GM12878 (cell line): ENCODE results near the gene MPP1. TPM values are rescaled to one million over a fixed set of nuclear protein-coding genes. Genes with fewer than 3 reads are reported as not detected.
A peak's percentile ranks its signal among the peaks of the same experiment; 100 is the strongest.

Experiments used
- ATAC-seq: fragments of 200-7000 bp; cut with Tn5 transposase; 3 replicates; pipeline ENCODE4 v1.9.1; 2020; ENCODE audit warnings: mild to moderate bottlenecking, moderate library complexity
- BruUV-seq: library from RNA; stranded (reverse); fragments of 400-500 nt; replicated peaks from 2 replicates; lab custom pipeline; 2021; lab: Mats Ljungman, UMichigan
- CTCF ChIA-PET: fragments of 300-600 bp; sonication (Branson Sonifier 250); formaldehyde crosslinking; extraction: SDS; loops from one replicate; lab custom pipeline; 2021; ENCODE audit warnings: inconsistent platforms; lab: Yijun Ruan, JAX
- POLR2A ChIA-PET: fragments of 350-600 bp; formaldehyde crosslinking; extraction: SDS; loops from one replicate; lab custom pipeline; 2021; ENCODE audit warnings: inconsistent platforms; lab: Charles Lee
- RAD21 ChIA-PET: fragments of 300-600 bp; sonication (Branson Sonifier 250); formaldehyde crosslinking; loops from one replicate; lab custom pipeline; 2023; ENCODE audit warnings: antibody characterized with exemption; ENCODE audit not compliant: unreplicated experiment; lab: Charles Lee
- SMC1A ChIA-PET: fragments of 300-600 bp; sonication (Branson Sonifier 250); formaldehyde crosslinking; loops from one replicate; lab custom pipeline; 2023; ENCODE audit not compliant: unreplicated experiment, uncharacterized antibody; lab: Charles Lee
- DNase-seq: peaks from one replicate; pipeline ENCODE4 v3.0.0-alpha.2; 2011; ENCODE audit warnings: low read depth, low spot score
- FAIRE-seq: peaks from 3 replicates; lab custom pipeline; 2011; peaks lifted over from hg19 to GRCh38; lab: Jason Lieb, UNC
- H2AFZ ChIP-seq: 2 replicates; pipeline ENCODE4 v1.6.0; 2011; ENCODE audit warnings: low read depth, low read length, control low read depth; ENCODE audit not compliant: control insufficient read depth
- H3K27ac ChIP-seq: 2 replicates; pipeline ENCODE4 v1.5.1; 2011; ENCODE audit warnings: control low read depth; ENCODE audit not compliant: control insufficient read depth, insufficient read depth
- H3K27me3 ChIP-seq, 2 experiments: replicated peaks in 1 of 2; 2 replicates each; pipeline versions ENCODE4 v1.6.0 to v1.6.1; 2011; ENCODE audit warnings: low read length in 1 of 2; ENCODE audit not compliant: control insufficient read depth in 2 of 2, insufficient read depth in 2 of 2
- H3K36me3 ChIP-seq, 2 experiments: 2 replicates each; pipeline ENCODE4 v1.5.1; 2011; ENCODE audit warnings: low read length in 1 of 2; ENCODE audit not compliant: control insufficient read depth in 2 of 2, insufficient read depth in 2 of 2
- H3K4me1 ChIP-seq: 2 replicates; pipeline ENCODE4 v1.6.1; 2011; ENCODE audit warnings: mild to moderate bottlenecking, low read length, moderate library complexity, mixed read lengths; ENCODE audit not compliant: control insufficient read depth, insufficient read depth
- H3K4me2 ChIP-seq: 2 replicates; pipeline ENCODE4 v1.6.0; 2011; ENCODE audit warnings: control low read depth; ENCODE audit not compliant: control insufficient read depth, insufficient read depth
- H3K4me3 ChIP-seq: fragments of 200-600 bp; sonication (generic); 2 replicates; pipeline ENCODE4 v1.5.1; 2016
- H3K79me2 ChIP-seq: 2 replicates; pipeline ENCODE4 v1.6.0; 2011; ENCODE audit warnings: low read length; ENCODE audit not compliant: control insufficient read depth, insufficient read depth
- H3K9ac ChIP-seq: 2 replicates; pipeline ENCODE4 v1.8.0; 2011; ENCODE audit warnings: low read length, control low read depth, mixed read lengths; ENCODE audit not compliant: control insufficient read depth, insufficient read depth
- H3K9me3 ChIP-seq: replicated peaks from 3 replicates; pipeline ENCODE4 v1.5.1; 2011; ENCODE audit warnings: mild to moderate bottlenecking, low read length; ENCODE audit not compliant: control insufficient read depth, insufficient read depth
- H4K20me1 ChIP-seq: 2 replicates; pipeline ENCODE4 v1.6.0; 2011; ENCODE audit not compliant: control insufficient read depth, insufficient read depth
- MXI1 ChIP-seq: fragments of 150-350 bp; IDR thresholded peaks from 2 replicates; pipeline ENCODE4 v1.6.1; 2011; ENCODE audit warnings: low read depth, mild to moderate bottlenecking, inconsistent platforms, low read length, improper control_type of control experiment
- PAX5 ChIP-seq: IDR thresholded peaks from 2 replicates; pipeline ENCODE4 v1.6.1; 2011; ENCODE audit warnings: low read depth, low read length, borderline replicate concordance
- TARDBP ChIP-seq: IDR thresholded peaks from 2 replicates; pipeline ENCODE4 v1.6.1; 2016; ENCODE audit warnings: borderline replicate concordance
- TCF3 ChIP-seq: IDR thresholded peaks from 2 replicates; pipeline ENCODE4 v1.6.1; 2012; ENCODE audit warnings: low read depth, mild to moderate bottlenecking, low read length, borderline replicate concordance; ENCODE audit not compliant: insufficient read depth
- WGBS: methylation state at CpG from one replicate; pipeline ENCODE4 v1.1.6; 2016; ENCODE audit warnings: low lambda C conversion rate; ENCODE audit not compliant: insufficient replicate concordance, insufficient coverage; ENCODE audit errors: missing lambda C conversion rate; 5-methylcytosine and 5-hydroxymethylcytosine counted together
- in situ Hi-C: fragments of 300-500 bp; cut with MboI; formaldehyde crosslinking; loops from 9 replicates; pipeline ENCODE4 v1.14.3; 2018; ENCODE audit warnings: mixed read lengths
- intact Hi-C: fragments of 100-400 bp; cut with micrococcal nuclease; formaldehyde crosslinking; loops from one replicate; pipeline ENCODE4 v1.14.2; 2022; ENCODE audit not compliant: unreplicated experiment
- polyA plus RNA-seq, 11 experiments: library from polyadenylated mRNA; depleted of rRNA in 4 of 11; unstranded in 6 of 11; stranded (reverse) in 5 of 11; fragments of >200 nt; fragmentation: Nextera tagmentation in 4 of 11; fragmentation: Illumina TruSeq in 1 of 11; extraction: Ambion mirVana in 4 of 11; extraction: Trizol in 1 of 11; gene quantifications; 1 replicate in 1 of 11; 2 replicates in 10 of 11; pipeline versions ENCODE4 v1.2.1 to v1.2.3, GENCODE V29; 2011 to 2016; ENCODE audit warnings: inconsistent platforms in 2 of 11, missing spikeins in 2 of 11, low read depth in 1 of 11
- total RNA-seq, 4 experiments: library from RNA; depleted of rRNA in 3 of 4; stranded (reverse); fragments of >200 nt in 3 of 4; fragmentation: Illumina TruSeq in 1 of 4; extraction: Trizol in 1 of 4; gene quantifications; 2 replicates each; pipeline versions ENCODE4 v1.2.1 to v1.2.3, GENCODE V29; 2013 to 2021
- TF ChIP-seq, protein P1 (sequence below): IDR thresholded peaks from 2 replicates; pipeline ENCODE4 v1.6.1; 2012; ENCODE audit warnings: improper control_type of control experiment, low read depth, low read length; ENCODE audit not compliant: insufficient replicate concordance

The MPP1 gene
- total and polyA plus RNA-seq, 10 of the 15 experiments (the other 5 are each of a cell fraction or from before 2014, with no cell fraction given) = 1.9 to 20.1 (median 14.8) TPM

- TF ChIP-seq, protein P1, sequence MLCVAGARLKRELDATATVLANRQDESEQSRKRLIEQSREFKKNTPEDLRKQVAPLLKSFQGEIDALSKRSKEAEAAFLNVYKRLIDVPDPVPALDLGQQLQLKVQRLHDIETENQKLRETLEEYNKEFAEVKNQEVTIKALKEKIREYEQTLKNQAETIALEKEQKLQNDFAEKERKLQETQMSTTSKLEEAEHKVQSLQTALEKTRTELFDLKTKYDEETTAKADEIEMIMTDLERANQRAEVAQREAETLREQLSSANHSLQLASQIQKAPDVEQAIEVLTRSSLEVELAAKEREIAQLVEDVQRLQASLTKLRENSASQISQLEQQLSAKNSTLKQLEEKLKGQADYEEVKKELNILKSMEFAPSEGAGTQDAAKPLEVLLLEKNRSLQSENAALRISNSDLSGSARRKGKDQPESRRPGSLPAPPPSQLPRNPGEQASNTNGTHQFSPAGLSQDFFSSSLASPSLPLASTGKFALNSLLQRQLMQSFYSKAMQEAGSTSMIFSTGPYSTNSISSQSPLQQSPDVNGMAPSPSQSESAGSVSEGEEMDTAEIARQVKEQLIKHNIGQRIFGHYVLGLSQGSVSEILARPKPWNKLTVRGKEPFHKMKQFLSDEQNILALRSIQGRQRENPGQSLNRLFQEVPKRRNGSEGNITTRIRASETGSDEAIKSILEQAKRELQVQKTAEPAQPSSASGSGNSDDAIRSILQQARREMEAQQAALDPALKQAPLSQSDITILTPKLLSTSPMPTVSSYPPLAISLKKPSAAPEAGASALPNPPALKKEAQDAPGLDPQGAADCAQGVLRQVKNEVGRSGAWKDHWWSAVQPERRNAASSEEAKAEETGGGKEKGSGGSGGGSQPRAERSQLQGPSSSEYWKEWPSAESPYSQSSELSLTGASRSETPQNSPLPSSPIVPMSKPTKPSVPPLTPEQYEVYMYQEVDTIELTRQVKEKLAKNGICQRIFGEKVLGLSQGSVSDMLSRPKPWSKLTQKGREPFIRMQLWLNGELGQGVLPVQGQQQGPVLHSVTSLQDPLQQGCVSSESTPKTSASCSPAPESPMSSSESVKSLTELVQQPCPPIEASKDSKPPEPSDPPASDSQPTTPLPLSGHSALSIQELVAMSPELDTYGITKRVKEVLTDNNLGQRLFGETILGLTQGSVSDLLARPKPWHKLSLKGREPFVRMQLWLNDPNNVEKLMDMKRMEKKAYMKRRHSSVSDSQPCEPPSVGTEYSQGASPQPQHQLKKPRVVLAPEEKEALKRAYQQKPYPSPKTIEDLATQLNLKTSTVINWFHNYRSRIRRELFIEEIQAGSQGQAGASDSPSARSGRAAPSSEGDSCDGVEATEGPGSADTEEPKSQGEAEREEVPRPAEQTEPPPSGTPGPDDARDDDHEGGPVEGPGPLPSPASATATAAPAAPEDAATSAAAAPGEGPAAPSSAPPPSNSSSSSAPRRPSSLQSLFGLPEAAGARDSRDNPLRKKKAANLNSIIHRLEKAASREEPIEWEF = no peak
- no peak for TF ChIP-seq MXI1
Observed at GRCh38 chrX:154739952-154740465, 65.3 kb downstream of the MPP1 start (continued).

DNA sequence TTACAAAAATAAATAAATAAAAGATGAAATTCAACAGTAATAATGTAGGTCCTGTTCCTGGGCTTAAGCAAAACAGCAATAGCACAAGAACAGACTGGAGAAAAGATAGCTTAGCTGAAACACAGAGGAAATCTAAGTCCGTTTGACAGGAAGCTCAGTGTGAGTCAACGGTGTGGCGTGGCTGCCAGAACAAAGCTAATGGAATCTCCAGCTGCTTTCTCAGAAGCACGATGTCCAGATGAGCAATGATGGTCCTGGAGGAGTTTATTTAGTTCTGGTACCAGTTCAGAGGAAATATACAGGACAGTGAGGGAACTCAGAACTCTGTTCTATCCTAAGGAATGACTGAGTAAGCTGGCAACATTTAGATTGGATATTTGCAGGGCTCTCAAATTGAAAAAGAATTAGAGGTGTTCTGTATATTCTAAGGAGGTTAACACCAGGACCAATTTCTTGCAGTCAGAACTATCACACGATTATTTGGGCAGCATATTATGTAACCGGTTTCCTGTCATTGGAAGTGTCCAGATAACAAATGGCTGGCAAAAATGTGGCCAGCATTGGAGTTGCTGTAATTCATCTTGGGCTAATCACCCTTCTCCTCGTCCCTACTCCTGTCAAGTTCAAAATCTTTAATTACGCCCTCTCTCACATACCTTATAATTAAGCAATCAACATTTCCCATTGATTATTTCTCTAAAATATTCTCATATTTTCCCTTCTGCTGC lies 67.1 kb downstream of the MPP1 start:
- H3K27me3 ChIP-seq = no peaks in the 10 kb centered on the region
- WGBS = 15% methylated on average over 8 of the region's 8 CpGs
- POLR2A ChIA-PET = no interaction called here
- no peak overlapping the region for H3K4me3 ChIP-seq
- no peaks in the 10 kb centered on the region for H3K36me3 ChIP-seq
- H2AFZ ChIP-seq = peak overlapping the region; percentile 39; the same call in 1 of the 2 replicates
- no peaks in the 10 kb centered on the region for H4K20me1 ChIP-seq
- H3K79me2 ChIP-seq = no peaks in the 10 kb centered on the region
- DNase-seq (no peak), ATAC-seq (no peak), FAIRE-seq (peak; percentile 13)
- intact Hi-C loops = no loop called here
- RAD21 ChIA-PET = no interaction called here
- no peak overlapping the region for H3K9ac ChIP-seq
- no peak overlapping the region for H3K27ac ChIP-seq
- SMC1A ChIA-PET = interaction anchor here (1.7 kb wide), 1 partner anchor 10 kb away, joined by 6 read pairs; no protein-coding TSS in a partner anchor
- CTCF ChIA-PET = interaction anchor here (0.8 kb wide), 1 partner anchor 11 kb away, joined by 3 read pairs; no protein-coding TSS in a partner anchor
- TF ChIP-seq TARDBP (no peak), TCF3 (no peak), PAX5 (no peak)
- in situ Hi-C loops = loop anchor here (25.0 kb wide), 1 partner anchor 151 kb away; the partner anchor contains the start of gene CTAG1A
- H3K4me2 ChIP-seq = no peak overlapping the region
- no peaks in the 10 kb centered on the region for H3K9me3 ChIP-seq
- peaks cover 8% of the 10 kb centered on the region for H3K4me1 ChIP-seq
- no TSS peak for BruUV-seq
